Mesenchymal stem cell (in vitro differentiated cells and primary cell): ENCODE measurements around the gene CDH15.

Source experiments
- DNase-seq: peaks from one replicate; pipeline ENCODE4 v3.0.0-alpha.2; 2013
- H2AFZ ChIP-seq: one replicate; pipeline ENCODE4 v1.6.1; 2013; ENCODE audit warnings: low read depth, mild to moderate bottlenecking, control low read depth, inconsistent platforms, low read length, moderate library complexity
- H2AK5ac ChIP-seq: 2 replicates; pipeline ENCODE4 v1.6.1; 2013; ENCODE audit warnings: low read length, moderate library complexity, mild to moderate bottlenecking, inconsistent platforms; ENCODE audit not compliant: severe bottlenecking
- H2BK120ac ChIP-seq: one replicate; pipeline ENCODE4 v1.6.1; 2013; ENCODE audit warnings: low read depth, mild to moderate bottlenecking, inconsistent platforms, low read length, moderate library complexity
- H2BK12ac ChIP-seq, 2 experiments: one replicate each; pipeline ENCODE4 v1.6.1; 2013; ENCODE audit warnings: inconsistent platforms in 2 of 2, low read length in 2 of 2, mild to moderate bottlenecking in 2 of 2, moderate library complexity in 2 of 2, control low read depth in 1 of 2
- H2BK15ac ChIP-seq: one replicate; pipeline ENCODE4 v1.6.1; 2013; ENCODE audit warnings: mild to moderate bottlenecking, low read depth, inconsistent platforms; ENCODE audit not compliant: poor library complexity, severe bottlenecking
- H2BK5ac ChIP-seq: 2 replicates; pipeline ENCODE4 v1.6.1; 2013; ENCODE audit warnings: low read depth, mild to moderate bottlenecking, low read length, control low read depth, inconsistent platforms; ENCODE audit not compliant: poor library complexity, severe bottlenecking
- H3K14ac ChIP-seq, 2 experiments: one replicate each; pipeline ENCODE4 v1.6.1; 2013; ENCODE audit warnings: inconsistent platforms in 2 of 2, low read length in 2 of 2, control low read depth in 1 of 2, mild to moderate bottlenecking in 1 of 2, moderate library complexity in 1 of 2
- H3K18ac ChIP-seq, 2 experiments: one replicate each; pipeline ENCODE4 v1.6.1; 2013; ENCODE audit warnings: inconsistent platforms in 2 of 2, low read length in 2 of 2, control low read depth in 1 of 2, low read depth in 1 of 2, mild to moderate bottlenecking in 1 of 2
- H3K23ac ChIP-seq, 2 experiments: one replicate each; pipeline ENCODE4 v1.6.1; 2013; ENCODE audit warnings: inconsistent platforms in 2 of 2, low read length in 2 of 2, mild to moderate bottlenecking in 2 of 2, moderate library complexity in 2 of 2, control low read depth in 1 of 2
- H3K27ac ChIP-seq: 2 replicates; pipeline ENCODE4 v1.5.1; 2013; ENCODE audit warnings: mild to moderate bottlenecking, moderate library complexity, low read length, control low read depth, inconsistent platforms; ENCODE audit not compliant: poor library complexity, severe bottlenecking
- H3K27me3 ChIP-seq, 2 experiments: 2 replicates each; pipeline versions ENCODE4 v1.6.1 to v1.7.0; 2013; ENCODE audit warnings: low read length in 2 of 2, mild to moderate bottlenecking in 2 of 2, moderate library complexity in 2 of 2, control low read depth in 1 of 2, inconsistent platforms in 1 of 2; ENCODE audit not compliant: control insufficient read depth in 1 of 2, insufficient read depth in 1 of 2
- H3K36me3 ChIP-seq, 2 experiments: 2 replicates each; pipeline versions ENCODE4 v1.6.1 to v1.7.0; 2013; ENCODE audit warnings: low read length in 2 of 2, control low read depth in 1 of 2, inconsistent platforms in 1 of 2, low read depth in 1 of 2, mild to moderate bottlenecking in 1 of 2; ENCODE audit not compliant: insufficient read depth in 2 of 2, control insufficient read depth in 1 of 2
- H3K4ac ChIP-seq, 2 experiments: one replicate each; pipeline ENCODE4 v1.6.1; 2013; ENCODE audit warnings: inconsistent platforms in 2 of 2, low read length in 2 of 2, mild to moderate bottlenecking in 2 of 2, moderate library complexity in 2 of 2, control low read depth in 1 of 2, low read depth in 1 of 2
- H3K4me1 ChIP-seq: 2 replicates; pipeline ENCODE4 v1.6.1; 2013; ENCODE audit warnings: low read depth, low read length, control low read depth; ENCODE audit not compliant: control insufficient read depth, insufficient read depth
- H3K4me2 ChIP-seq: 2 replicates; pipeline ENCODE4 v1.6.1; 2013; ENCODE audit warnings: low read length, mild to moderate bottlenecking, inconsistent platforms; ENCODE audit not compliant: poor library complexity, severe bottlenecking
- H3K4me3 ChIP-seq, 2 experiments: 2 replicates each; pipeline versions ENCODE4 v1.5.1 to v1.7.0; 2013; ENCODE audit warnings: low read length in 2 of 2, mild to moderate bottlenecking in 2 of 2, control low read depth in 1 of 2, low read depth in 1 of 2; ENCODE audit not compliant: insufficient read depth in 1 of 2
- H3K79me1 ChIP-seq: replicated peaks from 2 replicates; pipeline ENCODE4 v1.6.1; 2013; ENCODE audit warnings: mild to moderate bottlenecking, control low read depth, low read length, inconsistent platforms; ENCODE audit not compliant: poor library complexity, severe bottlenecking
- H3K9ac ChIP-seq: 2 replicates; pipeline ENCODE4 v1.7.0; 2013; ENCODE audit warnings: mild to moderate bottlenecking, low read length, moderate library complexity
- H3K9me3 ChIP-seq: 2 replicates; pipeline ENCODE4 v1.7.0; 2013; ENCODE audit warnings: mild to moderate bottlenecking, low read length; ENCODE audit not compliant: control insufficient read depth
- H4K8ac ChIP-seq: one replicate; pipeline ENCODE4 v1.6.1; 2013; ENCODE audit warnings: inconsistent platforms, mild to moderate bottlenecking, low read length, moderate library complexity
- H4K91ac ChIP-seq: one replicate; pipeline ENCODE4 v1.6.1; 2013; ENCODE audit warnings: mild to moderate bottlenecking, low read length, inconsistent platforms
- WGBS: methylation state at CpG from one replicate; pipeline ENCODE4 v1.1.7; 2013; ENCODE audit warnings: mixed read lengths; 5-methylcytosine and 5-hydroxymethylcytosine counted together

Gene CDH15

GRCh38 chr16:89161763-89162713 is 9.5 kb upstream of the CDH15 start:
- H3K4ac ChIP-seq: no peak overlapping the region
- no peak overlapping the region for H3K27ac ChIP-seq
- H3K4me2 ChIP-seq: no peak overlapping the region
- peaks cover 8 to 38% of the 10 kb centered on the region in 2 experiments for H3K27me3 ChIP-seq
- no peak overlapping the region for H3K18ac ChIP-seq
- peak overlapping the region in 1 of 2 experiments; percentile 2 for H3K14ac ChIP-seq
- no peaks in the 10 kb centered on the region for H3K36me3 ChIP-seq
- no peak overlapping the region for H2BK12ac ChIP-seq
- H3K4me3 ChIP-seq: no peak overlapping the region
- no peak overlapping the region for H2BK120ac ChIP-seq
- 93% methylated on average over 40 of the region's 40 CpGs for WGBS
- no peak overlapping the region for H2AFZ ChIP-seq
- H3K9me3 ChIP-seq: no peaks in the 10 kb centered on the region
- H3K4me1 ChIP-seq: peaks cover 2% of the 10 kb centered on the region
- no peak overlapping the region for H4K91ac ChIP-seq
- H2AK5ac ChIP-seq: no peak overlapping the region
- no peaks in the 10 kb centered on the region for H3K79me1 ChIP-seq
- H2BK15ac ChIP-seq: no peak overlapping the region
- H4K8ac ChIP-seq: no peak overlapping the region
- H3K9ac ChIP-seq: no peak overlapping the region
- no peak overlapping the region for H3K23ac ChIP-seq
- DNase-seq: no peak
- no peak overlapping the region for H2BK5ac ChIP-seq

- Histone ChIP-seq H3K9me3 (no peaks in the 10 kb centered on the region), H3K4ac (no peak overlapping the region), H4K91ac (no peak overlapping the region), H3K23ac (no peak overlapping the region), H2AFZ (no peak overlapping the region), H4K8ac (no peak overlapping the region), H2BK120ac (no peak overlapping the region), H2BK15ac (no peak overlapping the region), H2BK5ac (no peak overlapping the region), H3K27ac (no peak overlapping the region), H2BK12ac (no peak overlapping the region), H3K18ac (no peak overlapping the region), H2AK5ac (no peak overlapping the region), H3K36me3 (no peaks in the 10 kb centered on the region), H3K4me3 (no peak overlapping the region), H3K79me1 (no peaks in the 10 kb centered on the region), H3K14ac (no peak overlapping the region), H3K4me2 (no peak overlapping the region), H3K9ac (no peak overlapping the region), H3K4me1 (peaks cover 8% of the 10 kb centered on the region), H3K27me3 (peaks cover 8 to 45% of the 10 kb centered on the region in 2 experiments)
- no peak for DNase-seq
- 93% methylated on average over 5 of the region's 9 CpGs for WGBS
Measured at GRCh38 chr16:89163297-89163696, 8.3 kb upstream of the CDH15 start.

- Histone ChIP-seq H3K23ac (peak overlapping the region in 1 of 2 experiments; percentile 43), H3K27ac (no peak overlapping the region), H4K91ac (no peak overlapping the region), H3K36me3 (no peaks in the 10 kb centered on the region), H3K4me3 (no peak overlapping the region), H2BK5ac (no peak overlapping the region), H3K79me1 (no peaks in the 10 kb centered on the region), H3K4me2 (no peak overlapping the region), H3K9me3 (no peaks in the 10 kb centered on the region), H2BK120ac (no peak overlapping the region), H2BK15ac (no peak overlapping the region), H3K4me1 (peaks cover 8% of the 10 kb centered on the region), H3K14ac (no peak overlapping the region), H3K18ac (no peak overlapping the region), H4K8ac (peak overlapping the region; percentile 55), H2BK12ac (no peak overlapping the region), H3K9ac (peak overlapping the region; percentile 36), H3K27me3 (peaks cover 9 to 56% of the 10 kb centered on the region in 2 experiments), H2AK5ac (no peak overlapping the region), H2AFZ (no peak overlapping the region), H3K4ac (no peak overlapping the region)
- WGBS: 47% methylated on average over 15 of the region's 15 CpGs
- DNase-seq: no peak
Measured at GRCh38 chr16:89164436-89164835, 7.1 kb upstream of the CDH15 start.

GRCh38 chr16:89164847-89165680 is 6.5 kb upstream of the CDH15 start:
- no peak overlapping the region for H2AK5ac ChIP-seq
- no peak overlapping the region for H4K91ac ChIP-seq
- H2BK12ac ChIP-seq: no peak overlapping the region
- H3K4ac ChIP-seq: no peak overlapping the region
- H2AFZ ChIP-seq: no peak overlapping the region
- H3K14ac ChIP-seq: no peak overlapping the region
- H3K36me3 ChIP-seq: no peaks in the 10 kb centered on the region
- peaks cover 8% of the 10 kb centered on the region for H3K4me1 ChIP-seq
- no peaks in the 10 kb centered on the region for H3K79me1 ChIP-seq
- no peak overlapping the region for H3K4me3 ChIP-seq
- no peak for DNase-seq
- WGBS: 81% methylated on average over 18 of the region's 20 CpGs
- H4K8ac ChIP-seq: no peak overlapping the region
- peaks cover 16 to 62% of the 10 kb centered on the region in 2 experiments for H3K27me3 ChIP-seq
- H2BK120ac ChIP-seq: no peak overlapping the region
- peak overlapping the region; percentile 23 for H2BK15ac ChIP-seq
- H3K18ac ChIP-seq: no peak overlapping the region
- no peak overlapping the region for H3K27ac ChIP-seq
- no peak overlapping the region for H3K23ac ChIP-seq
- H2BK5ac ChIP-seq: no peak overlapping the region
- no peaks in the 10 kb centered on the region for H3K9me3 ChIP-seq
- H3K9ac ChIP-seq: no peak overlapping the region
- no peak overlapping the region for H3K4me2 ChIP-seq
